Heart left ventricle (tissue), 16 donors: ENCODE measurements around the gene JADE1. TPM values are rescaled to one million over a fixed set of nuclear protein-coding genes. Genes with fewer than 3 reads are reported as not detected.

Experiments
- ATAC-seq, 4 donors: fragments of 200-7000 bp; cut with Tn5 transposase; one replicate each; pipeline ENCODE4 v1.9.1; 2020 to 2022; ENCODE audit warnings: moderate library complexity in 4 of 4, mild to moderate bottlenecking in 3 of 4, moderate number of reproducible peaks in 1 of 4
- DNase-seq, 5 donors: peaks; one replicate each; pipeline ENCODE4 v3.0.0-alpha.2; 2020
- H3K27ac ChIP-seq, 12 donors: fragments of 200-600 bp; sonication (generic) in 4 of 12; one replicate each; pipeline versions ENCODE4 v1.5.0 to v1.8.0; 2016 to 2022; ENCODE audit warnings: mild to moderate bottlenecking in 2 of 12
- H3K27me3 ChIP-seq, 9 donors: fragments of 200-600 bp; sonication (generic) in 2 of 9; one replicate each; pipeline versions ENCODE4 v1.5.1 to v1.8.0; 2016 to 2022; ENCODE audit warnings: mild to moderate bottlenecking in 3 of 9
- H3K36me3 ChIP-seq, 9 donors: fragments of 200-600 bp; sonication (generic) in 2 of 9; one replicate each; pipeline versions ENCODE4 v1.5.0 to v1.8.0; 2018 to 2022; ENCODE audit warnings: mild to moderate bottlenecking in 2 of 9
- H3K4me1 ChIP-seq, 12 donors: fragments of 200-600 bp; sonication (generic) in 4 of 12; one replicate each; pipeline versions ENCODE4 v1.5.0 to v1.8.0; 2016 to 2022; ENCODE audit warnings: mild to moderate bottlenecking in 3 of 12
- H3K4me3 ChIP-seq, 12 donors: fragments of 200-600 bp; sonication (generic) in 4 of 12; one replicate each; pipeline versions ENCODE4 v1.5.0 to v1.8.0; 2017 to 2022; ENCODE audit warnings: mild to moderate bottlenecking in 9 of 12, moderate library complexity in 4 of 12
- H3K9me3 ChIP-seq, 12 donors: fragments of 200-600 bp; sonication (generic) in 4 of 12; one replicate each; pipeline versions ENCODE4 v1.5.0 to v1.8.0; 2016 to 2022; ENCODE audit warnings: mild to moderate bottlenecking in 1 of 12
- CTCF ChIP-seq, 12 donors: fragments of 200-600 bp; sonication (generic) in 4 of 12; IDR thresholded peaks; one replicate each; pipeline versions ENCODE4 v1.5.0 to v1.8.0; 2018 to 2022; ENCODE audit warnings: antibody characterized with exemption in 12 of 12, mild to moderate bottlenecking in 5 of 12
- POLR2A ChIP-seq, 2 donors: fragments of 450-650 bp; IDR thresholded peaks; one replicate each; pipeline ENCODE4 v1.6.1; 2017; ENCODE audit warnings: antibody characterized with exemption in 2 of 2, mild to moderate bottlenecking in 2 of 2, moderate library complexity in 2 of 2
- WGBS, 4 donors: extraction: QIAGEN DNeasy Blood & Tissue Kit in 2 of 4; methylation state at CpG; one replicate each; pipeline versions ENCODE4 v1.1.5 to v1.1.7; 2013 to 2018; 5-methylcytosine and 5-hydroxymethylcytosine counted together
- intact Hi-C, 10 donors: fragments of 100-400 bp; cut with DNase I; formaldehyde crosslinking; loops; one replicate each; pipeline versions ENCODE4 v1.11.1 to v1.14.2; 2022
- polyA plus RNA-seq, 2 donors: library from polyadenylated mRNA; stranded (reverse); fragments of 200-250 nt; gene quantifications; one replicate each; pipeline ENCODE4 v1.2.3, GENCODE V29; 2013
- total RNA-seq, 9 donors: library from RNA; depleted of rRNA in 2 of 9; stranded (reverse); fragments of >200 nt in 2 of 9; fragmentation: NEBNext Ultra II Directional in 3 of 9; extraction: Animal tissue kit (Norgen Biotek cat#: 25700) in 3 of 9; gene quantifications; one replicate each; pipeline versions ENCODE4 v1.1.0 to v1.2.4, GENCODE V29; 2016 to 2023
- donor health status: ischemic (EF 13 %, LVEDD 7.1; RV severe dilation, severe dysfunction).
- donor health status: healthy with polysubstance abuse.
- donor health status: DM: no; HTN: yes; CAD: no.
- donor health status: DM: no; HTN: no; CAD: no.
- donor health status: ischemic (EF 25% LVEDD 6.9; RV normal size, moderate dysfunction).
- donor health status: ischemic (EF 25% LVEDD 5.7; RV mildly dilated, moderate dysfunction).
- donor health status: healthy.
- donor health status: DM: yes; HTN: yes; CAD: no.
- donor health status: ischemic (EF 35%, LVEDD 5.7; RV mildly dilated, moderate dysfunction).
- donor health status: nonischemic (EF 11% LVEDD 7.7; RV severe dilation, severe dysfunction).
- donor health status: DM: yes; HTN: yes; CAD: no.
- donor health status: PGD.
- donor health status: ischemic (EF 29% LVEDD 5.4; RV normal size, mild dysfunction).
- donor health status: nonischemic (EF 23%, LVEDD 6.1; RV moderate dilation, normal function).

Gene JADE1
- total and polyA plus RNA-seq, 11 donors = 15.0 to 31.9 (median 19.7) TPM

GRCh38 chr4:128863312-128864075, 54.0 kb downstream of the JADE1 start:
- ATAC-seq (peak in 3 of 4 donors; percentile 66 to 68 (median 67)), DNase-seq (peak; percentile 75 to 81 (median 76))
- H3K4me3 ChIP-seq = no peak overlapping the region
- H3K36me3 ChIP-seq = peaks cover 0 to 71% (median 60%) of the 10 kb centered on the region in 9 donors
- H3K27me3 ChIP-seq = no peaks in the 10 kb centered on the region
- H3K27ac ChIP-seq = peak overlapping the region in 4 of 12 donors; percentile 16 to 42 (median 24)
- intact Hi-C loops = loop anchor here (1.0 to 10.0 kb wide), 17 partner anchors 51 to 672 kb away; partner anchors contain the start of gene PGRMC2 (in 2 of the 10)
- H3K9me3 ChIP-seq = no peaks in the 10 kb centered on the region
- 38 to 44% (median 38%) methylated on average over 10 of the region's 10 CpGs for WGBS, 4 donors
- TF ChIP-seq CTCF (IDR thresholded peaks at IDR 0.05) = peak; percentile 80 to 95 (median 90)
- TF ChIP-seq POLR2A (IDR thresholded peaks at IDR 0.05) = no peak
- peaks cover 0 to 45% (median 28%) of the 10 kb centered on the region in 12 donors for H3K4me1 ChIP-seq

GRCh38 chr4:128865132-128865531, 55.6 kb downstream of the JADE1 start:
- TF ChIP-seq CTCF (IDR thresholded peaks at IDR 0.05) (no peak), POLR2A (IDR thresholded peaks at IDR 0.05) (no peak)
- intact Hi-C loops = loop anchor here in 7 of 10 donors (2.0 to 10.0 kb wide), 7 partner anchors 80 to 673 kb away; partner anchors contain the start of gene PGRMC2 (in 2 of the 7)
- no peaks in the 10 kb centered on the region for H3K27me3 ChIP-seq
- H3K27ac ChIP-seq = no peak overlapping the region
- peaks cover 0 to 87% (median 71%) of the 10 kb centered on the region in 9 donors for H3K36me3 ChIP-seq
- WGBS, 4 donors = 74 to 92% (median 78%) methylated on average over 2 of the region's 2 CpGs
- H3K4me3 ChIP-seq = no peak overlapping the region
- no peaks in the 10 kb centered on the region for H3K9me3 ChIP-seq
- peaks cover 0 to 29% (median 15%) of the 10 kb centered on the region in 12 donors for H3K4me1 ChIP-seq
- no peak for DNase-seq
- ATAC-seq = no peak

GRCh38 chr4:128866269-128866668, 56.8 kb downstream of the JADE1 start:
- Histone ChIP-seq H3K9me3 (no peaks in the 10 kb centered on the region), H3K4me3 (no peak overlapping the region), H3K4me1 (peaks cover 0 to 20% (median 7%) of the 10 kb centered on the region in 12 donors), H3K27ac (no peak overlapping the region), H3K36me3 (peaks cover 0 to 90% (median 71%) of the 10 kb centered on the region in 9 donors), H3K27me3 (no peaks in the 10 kb centered on the region)
- intact Hi-C loops = loop anchor here in 6 of 10 donors (5.0 to 10.0 kb wide), 6 partner anchors 81 to 674 kb away; partner anchors contain the start of gene PGRMC2 (in 2 of the 6)
- TF ChIP-seq POLR2A (IDR thresholded peaks at IDR 0.05) (no peak), CTCF (IDR thresholded peaks at IDR 0.05) (no peak)
- DNase-seq = no peak
- WGBS, 4 donors = 88 to 95% (median 94%) methylated on average over 2 of the region's 2 CpGs
- ATAC-seq = no peak

- Histone ChIP-seq H3K9me3 (no peaks in the 10 kb centered on the region), H3K27ac (no peak overlapping the region), H3K36me3 (peaks cover 0 to 90% (median 71%) of the 10 kb centered on the region in 9 donors), H3K4me3 (no peak overlapping the region), H3K27me3 (no peaks in the 10 kb centered on the region), H3K4me1 (peaks cover 0 to 20% (median 7%) of the 10 kb centered on the region in 12 donors)
- TF ChIP-seq POLR2A (IDR thresholded peaks at IDR 0.05) (no peak), CTCF (IDR thresholded peaks at IDR 0.05) (no peak)
- intact Hi-C loops = loop anchor here in 6 of 10 donors (5.0 to 10.0 kb wide), 6 partner anchors 82 to 674 kb away; partner anchors contain the start of gene PGRMC2 (in 2 of the 6)
- DNase-seq (no peak), ATAC-seq (no peak)
- WGBS, 4 donors = 71 to 90% (median 79%) methylated on average over 1 of the region's 1 CpG
Measured at GRCh38 chr4:128866691-128867090, 57.2 kb downstream of the JADE1 start.
